SH-SY5Y (cell line): ENCODE data around the gene PDGFRA.

Source experiments
- GATA2 ChIP-seq: IDR thresholded peaks from 2 replicates; pipeline ENCODE4 v1.6.1; 2011; ENCODE audit warnings: mild to moderate bottlenecking, low read depth, low read length
- GATA3 ChIP-seq: IDR thresholded peaks from 2 replicates; pipeline ENCODE4 v1.6.1; 2011; ENCODE audit warnings: low read depth, mild to moderate bottlenecking, low read length, moderate library complexity

- no peak for TF ChIP-seq GATA3
- TF ChIP-seq GATA2: no peak
Observed at GRCh38 chr4:54317690-54318089, 88.6 kb downstream of the PDGFRA start.
